Stimulated activated memory B cell treated with anti-CD40 and anti-IgM and Interleukin-4, amounts not matched to agents 10 μg/mL and 1 μg/mL and 100 μg/mL, for 72 hours (primary cell): ENCODE data around the gene MYL1.

Experiments used
- ATAC-seq: fragments of 150-1000 bp; cut with Tn5 transposase; 2 replicates; pipeline ENCODE4 v1.10.0; 2021
- H3K27ac Mint-ChIP-seq: one replicate; pipeline ENCODE4 v1.8.0; 2022; ENCODE audit warnings: mild to moderate bottlenecking, mixed read lengths
- H3K27me3 Mint-ChIP-seq: one replicate; pipeline ENCODE4 v1.8.0; 2022; ENCODE audit warnings: mixed read lengths
- H3K36me3 Mint-ChIP-seq: one replicate; pipeline ENCODE4 v1.8.0; 2022; ENCODE audit warnings: mixed read lengths
- H3K4me1 Mint-ChIP-seq: one replicate; pipeline ENCODE4 v1.8.0; 2022; ENCODE audit warnings: mixed read lengths
- H3K4me3 Mint-ChIP-seq: one replicate; pipeline ENCODE4 v1.8.0; 2022; ENCODE audit warnings: mild to moderate bottlenecking, moderate library complexity, mixed read lengths
- H3K9me3 Mint-ChIP-seq: one replicate; pipeline ENCODE4 v1.8.0; 2022; ENCODE audit warnings: mixed read lengths

MYL1 gene

DNA sequence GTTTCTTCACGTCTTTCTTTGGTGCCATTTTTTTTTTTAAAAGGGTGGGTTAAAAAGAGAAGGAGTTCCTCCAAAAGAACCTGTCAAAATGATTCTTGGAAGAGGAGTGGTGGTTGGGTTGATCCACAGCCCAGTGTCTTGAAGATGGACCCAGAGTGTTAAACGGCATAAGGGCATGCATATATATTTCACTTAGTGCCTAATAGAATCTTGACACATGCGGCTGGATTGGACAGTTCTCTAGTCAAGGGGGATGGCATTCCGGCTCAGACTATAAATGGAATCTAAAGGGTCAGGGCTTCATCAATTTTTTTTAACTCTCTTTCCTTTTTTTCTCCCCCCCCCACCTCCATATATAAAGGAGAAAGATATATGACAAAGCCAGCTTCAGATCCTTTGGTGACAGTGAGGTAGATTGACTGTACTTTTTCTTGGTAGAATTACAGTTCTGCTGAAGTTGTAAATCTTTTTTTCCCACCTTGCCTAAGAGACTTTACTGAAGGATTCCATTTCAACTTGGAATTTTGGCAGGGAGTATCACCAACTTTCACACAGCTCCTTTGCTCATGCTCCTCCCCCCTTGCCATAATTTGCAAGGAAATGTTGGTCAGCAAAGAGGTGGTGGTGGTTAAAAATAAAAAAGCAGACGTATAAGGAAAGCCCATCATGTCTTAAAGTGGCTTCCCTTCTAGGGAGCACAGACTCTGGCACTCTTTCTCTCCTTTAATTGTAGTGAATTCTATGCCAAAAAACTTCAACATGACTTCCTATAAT is at the start of gene MYL1:
MYL1 (minus strand) TSS at position 160 of the 774 bp plus-strand sequence; CDS start at position 28, 132 bp downstream.
- H3K27me3 Mint-ChIP-seq = no peaks in the 10 kb centered on the region
- no peaks in the 10 kb centered on the region for H3K36me3 Mint-ChIP-seq

DNA sequence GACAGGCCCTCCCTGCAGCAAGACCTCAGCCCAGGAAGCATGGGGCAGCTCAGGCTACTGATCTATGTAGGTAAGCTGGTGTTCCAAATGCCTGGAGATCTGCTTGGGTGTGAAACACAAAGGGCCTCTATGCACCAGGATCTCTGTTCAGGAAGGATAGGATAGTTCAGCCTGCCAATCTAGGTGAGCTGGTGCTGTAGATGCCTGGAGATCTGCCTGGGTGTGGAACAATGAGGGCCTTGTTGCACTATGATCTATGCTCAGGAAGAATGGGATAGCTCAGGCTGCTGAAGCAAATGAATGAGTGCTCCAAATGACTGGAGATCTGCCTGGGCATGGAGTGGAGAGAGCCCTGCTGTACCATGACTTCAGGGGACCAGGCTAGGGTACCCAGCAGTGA is 48.9 kb upstream of the MYL1 start:
- H3K9me3 Mint-ChIP-seq = no peaks in the 10 kb centered on the region
- peaks cover 10% of the 10 kb centered on the region for H3K27me3 Mint-ChIP-seq
- H3K4me3 Mint-ChIP-seq = no peak overlapping the region
- H3K36me3 Mint-ChIP-seq = no peaks in the 10 kb centered on the region
- H3K27ac Mint-ChIP-seq = no peak overlapping the region
- no peak for ATAC-seq
- no peaks in the 10 kb centered on the region for H3K4me1 Mint-ChIP-seq

More for the DNA sequence above, at the start of gene MYL1:
- H3K4me3 Mint-ChIP-seq = no peak within 1 kb of the TSS
- H3K9me3 Mint-ChIP-seq = no peaks in the 10 kb centered on the region
- no peak for ATAC-seq
- no peaks in the 10 kb centered on the region for H3K4me1 Mint-ChIP-seq
- H3K27ac Mint-ChIP-seq = no peak within 1 kb of the TSS

GRCh38 chr2:210363261-210363660 is 48.3 kb upstream of the MYL1 start:
- no peak for ATAC-seq
- Mint-ChIP-seq H3K4me1 (no peaks in the 10 kb centered on the region), H3K27me3 (peaks cover 10% of the 10 kb centered on the region), H3K4me3 (no peak overlapping the region), H3K36me3 (no peaks in the 10 kb centered on the region), H3K27ac (no peak overlapping the region), H3K9me3 (no peaks in the 10 kb centered on the region)

- no peak for ATAC-seq
- no peaks in the 10 kb centered on the region for H3K9me3 Mint-ChIP-seq
- H3K36me3 Mint-ChIP-seq = no peaks in the 10 kb centered on the region
- no peak overlapping the region for H3K27ac Mint-ChIP-seq
- H3K4me1 Mint-ChIP-seq = no peaks in the 10 kb centered on the region
- H3K27me3 Mint-ChIP-seq = peaks cover 10% of the 10 kb centered on the region
- H3K4me3 Mint-ChIP-seq = no peak overlapping the region
These were observed 45.4 kb upstream of the MYL1 start for GRCh38 chr2:210360412-210360811.

- peaks cover 4% of the 10 kb centered on the region for H3K9me3 Mint-ChIP-seq
- no peaks in the 10 kb centered on the region for H3K36me3 Mint-ChIP-seq
- H3K27me3 Mint-ChIP-seq = peaks cover 8% of the 10 kb centered on the region
- no peaks in the 10 kb centered on the region for H3K4me1 Mint-ChIP-seq
- H3K4me3 Mint-ChIP-seq = no peak overlapping the region
- ATAC-seq = no peak
- no peak overlapping the region for H3K27ac Mint-ChIP-seq
These were observed 42.0 kb upstream of the MYL1 start for GRCh38 chr2:210356944-210357343.

- H3K9me3 Mint-ChIP-seq = peaks cover 3% of the 10 kb centered on the region
- no peaks in the 10 kb centered on the region for H3K27me3 Mint-ChIP-seq
These were observed 22.2 kb upstream of the MYL1 start for GRCh38 chr2:210337159-210337558.

DNA sequence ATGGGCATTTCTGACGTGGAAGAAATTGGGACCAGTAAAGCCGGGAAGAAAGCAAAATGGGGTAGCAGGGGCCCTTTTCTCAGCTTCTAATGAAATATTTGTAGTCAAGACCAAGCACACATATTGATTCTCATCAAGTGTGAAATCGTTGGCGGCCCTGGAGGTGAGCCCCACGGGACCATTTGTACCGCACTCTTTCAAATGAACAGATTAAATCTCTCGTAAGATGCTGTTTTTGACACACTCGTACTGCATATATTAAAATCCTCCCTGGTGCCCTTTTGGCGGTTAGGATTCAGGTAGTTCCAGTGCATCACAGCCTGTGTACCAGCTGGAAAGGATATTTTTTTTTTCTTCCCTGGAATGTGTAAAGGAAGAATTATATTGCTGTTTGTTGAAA is 9.9 kb upstream of the MYL1 start:
- Mint-ChIP-seq H3K36me3 (no peaks in the 10 kb centered on the region), H3K4me3 (no peak overlapping the region), H3K9me3 (no peaks in the 10 kb centered on the region), H3K4me1 (no peaks in the 10 kb centered on the region), H3K27ac (no peak overlapping the region), H3K27me3 (no peaks in the 10 kb centered on the region)
- no peak for ATAC-seq

More at GRCh38 chr2:210337159-210337558, 22.2 kb upstream of the MYL1 start:
- Mint-ChIP-seq H3K27ac (no peak overlapping the region), H3K4me1 (no peaks in the 10 kb centered on the region), H3K4me3 (no peak overlapping the region), H3K36me3 (no peaks in the 10 kb centered on the region)
- ATAC-seq = no peak

DNA sequence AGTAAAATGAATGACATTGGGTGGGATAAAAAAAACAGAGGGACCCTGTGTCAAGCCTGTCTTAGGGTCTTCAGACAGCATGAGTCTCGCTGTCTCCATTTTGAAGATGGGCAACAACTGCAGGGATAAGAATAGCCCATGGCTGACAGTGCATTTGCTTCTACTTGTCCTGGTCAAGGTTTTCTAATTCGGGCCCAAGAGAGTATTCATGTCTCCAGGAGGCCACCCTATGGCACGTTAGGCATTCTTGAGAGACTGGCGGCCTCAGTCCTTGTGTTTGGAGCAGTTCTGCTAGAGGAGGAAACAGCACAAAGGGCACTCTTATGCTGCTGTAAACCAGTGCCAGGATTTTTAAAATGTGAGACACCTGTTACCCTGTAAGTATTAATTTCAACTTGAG is 9.5 kb upstream of the MYL1 start:
- Mint-ChIP-seq H3K4me1 (no peaks in the 10 kb centered on the region), H3K4me3 (no peak overlapping the region), H3K27me3 (no peaks in the 10 kb centered on the region), H3K9me3 (no peaks in the 10 kb centered on the region), H3K27ac (no peak overlapping the region), H3K36me3 (no peaks in the 10 kb centered on the region)
- ATAC-seq = peak; percentile 26

DNA sequence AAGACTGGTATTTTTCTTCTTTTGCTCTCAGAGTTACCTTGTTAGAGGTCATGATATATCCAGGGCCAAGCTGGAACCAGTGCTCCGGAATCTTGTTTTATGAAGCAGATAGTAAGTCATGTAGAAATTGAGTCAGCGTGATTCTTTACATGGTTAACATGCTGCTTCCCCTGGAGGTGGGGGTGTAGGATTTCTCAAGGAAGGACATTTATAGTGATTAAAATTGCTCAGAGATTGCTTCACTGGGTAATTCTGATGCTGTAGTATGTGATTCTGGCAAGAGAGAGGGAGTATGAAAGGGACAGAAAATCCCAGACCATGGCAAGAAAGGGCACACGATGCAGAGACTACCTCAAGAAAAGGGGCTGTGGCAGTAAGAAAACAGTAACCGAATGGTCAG is 8.0 kb upstream of the MYL1 start:
- no peak overlapping the region for H3K4me3 Mint-ChIP-seq
- no peaks in the 10 kb centered on the region for H3K36me3 Mint-ChIP-seq
- H3K9me3 Mint-ChIP-seq = no peaks in the 10 kb centered on the region
- H3K4me1 Mint-ChIP-seq = no peaks in the 10 kb centered on the region
- H3K27me3 Mint-ChIP-seq = no peaks in the 10 kb centered on the region
- no peak for ATAC-seq
- no peak overlapping the region for H3K27ac Mint-ChIP-seq

- ATAC-seq = no peak
These were observed 3.9 kb upstream of the MYL1 start for GRCh38 chr2:210318891-210319290.

DNA sequence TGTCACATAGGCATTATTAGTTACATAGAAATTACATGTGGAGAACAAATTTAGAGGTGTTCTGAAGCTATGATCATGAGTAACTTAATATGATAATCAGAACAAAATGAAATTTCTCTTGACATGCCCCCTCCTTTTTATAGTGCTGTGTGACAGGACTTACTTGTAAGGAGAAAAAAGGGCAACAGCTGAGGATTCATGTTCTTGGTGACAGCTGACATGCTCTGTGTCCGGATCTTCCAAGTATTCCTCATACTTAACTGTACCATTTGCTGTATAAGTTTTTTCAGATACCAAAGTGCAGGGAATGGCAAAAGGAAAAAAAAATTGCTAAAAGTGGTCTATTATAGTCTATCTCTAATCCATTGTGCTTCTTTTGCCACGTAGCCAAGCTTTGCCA is 3.5 kb upstream of the MYL1 start:
- H3K27me3 Mint-ChIP-seq = no peaks in the 10 kb centered on the region
- H3K9me3 Mint-ChIP-seq = no peaks in the 10 kb centered on the region
- no peaks in the 10 kb centered on the region for H3K36me3 Mint-ChIP-seq
- no peak overlapping the region for H3K27ac Mint-ChIP-seq
- H3K4me3 Mint-ChIP-seq = no peak overlapping the region
- H3K4me1 Mint-ChIP-seq = no peaks in the 10 kb centered on the region
- no peak for ATAC-seq

More at GRCh38 chr2:210318891-210319290, 3.9 kb upstream of the MYL1 start:
- no peaks in the 10 kb centered on the region for H3K4me1 Mint-ChIP-seq
- no peaks in the 10 kb centered on the region for H3K9me3 Mint-ChIP-seq
- H3K4me3 Mint-ChIP-seq = no peak overlapping the region
- H3K36me3 Mint-ChIP-seq = no peaks in the 10 kb centered on the region
- no peaks in the 10 kb centered on the region for H3K27me3 Mint-ChIP-seq
- no peak overlapping the region for H3K27ac Mint-ChIP-seq

DNA sequence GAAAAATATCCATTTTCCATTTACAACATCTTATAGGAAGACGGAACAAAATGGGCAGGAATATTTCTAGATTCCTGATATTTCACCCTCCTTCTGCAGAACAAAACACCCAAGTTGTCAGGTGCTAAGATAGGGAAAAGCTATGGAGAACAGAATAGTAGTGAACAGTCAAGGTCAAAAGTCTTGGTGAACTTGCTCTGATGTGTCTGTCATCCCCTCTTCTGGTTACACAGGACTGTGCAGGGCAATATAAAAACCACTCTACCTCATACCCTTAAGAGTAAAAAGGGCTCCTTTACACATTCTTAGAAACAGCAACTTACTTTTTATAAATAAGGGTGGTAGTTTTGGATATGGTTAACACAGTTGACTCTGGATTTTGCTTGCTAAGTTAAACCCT is 4.4 kb downstream of the MYL1 start:
- H3K27ac Mint-ChIP-seq = no peak overlapping the region
- H3K4me1 Mint-ChIP-seq = no peaks in the 10 kb centered on the region
- no peaks in the 10 kb centered on the region for H3K9me3 Mint-ChIP-seq
- no peaks in the 10 kb centered on the region for H3K27me3 Mint-ChIP-seq
- no peak overlapping the region for H3K4me3 Mint-ChIP-seq
- ATAC-seq = no peak
- H3K36me3 Mint-ChIP-seq = no peaks in the 10 kb centered on the region

DNA sequence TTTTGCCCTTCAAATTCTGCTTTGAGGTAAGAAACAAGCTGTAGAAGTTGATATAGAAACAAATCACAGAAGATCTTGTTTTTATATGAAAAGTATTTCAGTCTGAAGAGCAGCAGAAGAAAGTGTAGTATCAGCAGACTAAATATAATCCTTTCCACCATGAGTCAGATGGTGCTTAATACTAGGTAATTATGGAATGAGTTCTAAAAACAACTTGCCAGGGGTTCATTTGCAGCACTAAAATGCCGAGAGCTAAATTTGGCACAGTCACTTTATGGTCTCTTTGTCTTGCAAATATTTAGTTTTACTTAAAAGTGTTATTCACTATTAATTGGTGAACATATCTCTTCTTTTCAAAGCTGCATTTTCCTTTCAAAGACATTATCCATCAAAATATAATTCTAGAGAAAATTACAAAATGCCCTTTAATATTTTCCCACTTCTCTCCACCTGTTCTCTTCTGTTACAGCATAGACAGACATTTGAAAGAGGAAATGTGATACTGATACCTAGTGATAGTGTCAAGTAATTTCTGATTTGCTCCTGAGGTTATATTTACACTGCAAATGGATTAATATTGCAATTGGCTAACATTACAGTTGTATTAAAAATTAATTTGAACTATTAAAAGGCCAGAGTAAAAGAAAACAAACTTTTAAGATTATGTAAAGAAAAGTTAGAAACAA is 5.3 kb downstream of the MYL1 start:
- Mint-ChIP-seq H3K4me3 (no peak overlapping the region), H3K27me3 (no peaks in the 10 kb centered on the region), H3K4me1 (no peaks in the 10 kb centered on the region), H3K27ac (no peak overlapping the region), H3K36me3 (no peaks in the 10 kb centered on the region), H3K9me3 (no peaks in the 10 kb centered on the region)
- no peak for ATAC-seq

DNA sequence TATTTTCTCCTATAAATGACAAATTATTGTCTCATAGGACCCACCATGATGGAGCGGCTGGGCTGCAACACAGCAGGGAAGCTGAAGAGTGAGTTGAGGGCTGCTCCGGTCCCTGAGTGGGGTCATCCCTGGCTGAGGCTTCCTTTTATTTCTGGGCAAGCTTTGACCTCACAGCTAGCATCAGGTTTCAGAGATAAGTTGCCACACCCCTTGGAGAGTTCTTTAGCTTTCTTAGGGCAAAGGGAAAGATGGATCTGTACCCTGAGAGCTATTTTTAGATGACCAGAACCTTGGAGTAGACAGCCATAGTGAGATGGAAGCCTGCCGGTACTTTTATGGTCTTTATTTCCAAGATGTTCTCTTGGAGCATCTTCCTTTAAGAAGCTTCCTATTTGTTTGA is 11.5 kb downstream of the MYL1 start:
- Mint-ChIP-seq H3K27me3 (no peaks in the 10 kb centered on the region), H3K4me3 (no peak overlapping the region), H3K36me3 (no peaks in the 10 kb centered on the region), H3K9me3 (no peaks in the 10 kb centered on the region), H3K27ac (no peak overlapping the region), H3K4me1 (no peaks in the 10 kb centered on the region)
- no peak for ATAC-seq

DNA sequence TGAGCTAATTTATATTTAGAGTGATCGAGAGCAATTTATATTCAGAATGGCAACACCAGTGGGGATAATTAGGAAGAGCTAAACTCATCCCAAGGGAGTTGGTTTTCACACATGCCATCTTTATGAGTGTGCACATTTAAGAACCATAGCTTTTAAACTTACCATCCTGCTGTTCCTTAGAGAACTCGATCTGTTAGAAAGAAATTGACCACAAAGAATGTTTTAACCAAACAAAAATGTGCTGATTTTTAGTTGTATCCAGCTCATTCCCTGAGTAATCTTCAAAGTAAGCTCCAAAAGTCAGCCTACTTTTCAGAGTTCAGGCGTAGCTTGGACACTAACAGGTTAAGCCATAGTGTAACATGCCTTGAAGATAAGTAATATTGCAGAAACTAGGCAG is 12.6 kb downstream of the MYL1 start:
- Mint-ChIP-seq H3K9me3 (no peaks in the 10 kb centered on the region), H3K4me1 (no peaks in the 10 kb centered on the region), H3K27me3 (no peaks in the 10 kb centered on the region), H3K27ac (no peak overlapping the region), H3K4me3 (no peak overlapping the region), H3K36me3 (no peaks in the 10 kb centered on the region)
- ATAC-seq = no peak

DNA sequence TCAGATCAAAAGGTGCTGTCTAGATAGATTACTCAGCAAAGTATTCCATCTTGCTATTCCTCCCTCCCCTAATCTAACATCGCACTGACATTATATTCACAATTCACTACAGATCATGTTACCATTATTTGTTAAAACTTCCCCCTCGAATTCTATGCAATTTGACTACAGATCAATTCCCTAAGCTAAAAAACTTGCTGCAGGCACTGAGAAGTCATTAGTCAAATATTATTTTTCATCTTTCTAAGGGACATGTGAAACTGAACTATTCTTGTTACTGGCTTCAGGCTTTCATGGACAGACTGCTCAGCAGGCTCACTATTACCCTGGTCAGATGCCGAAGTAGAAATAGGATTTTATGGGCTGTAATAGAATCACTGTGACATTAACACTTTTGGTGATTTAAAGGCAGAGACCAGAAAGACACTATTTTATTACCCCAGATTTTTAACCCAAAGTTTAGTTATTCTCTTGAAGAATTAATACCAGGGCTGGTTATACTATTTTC is 15.1 kb downstream of the MYL1 start:
- no peak for ATAC-seq
- no peak overlapping the region for H3K27ac Mint-ChIP-seq
- no peak overlapping the region for H3K4me3 Mint-ChIP-seq
- no peaks in the 10 kb centered on the region for H3K27me3 Mint-ChIP-seq
- H3K4me1 Mint-ChIP-seq = no peaks in the 10 kb centered on the region
- H3K9me3 Mint-ChIP-seq = no peaks in the 10 kb centered on the region
- H3K36me3 Mint-ChIP-seq = no peaks in the 10 kb centered on the region
